HG03045 (cell line): Measurements from ENCODE around the gene EML6.
"Not testable (repeated sequence)": the region's sequence is repeated elsewhere in the genome, so short reads cannot be mapped to it uniquely, and the experiment has no call there.

Experiments
- ATAC-seq: cut with Tn5 transposase; IDR thresholded peaks from one replicate; pipeline ENCODE4 v1.9.1; 2021; ENCODE audit warnings: mild to moderate bottlenecking, moderate library complexity; ENCODE audit not compliant: unreplicated experiment

Gene EML6

GRCh38 chr2:54839461-54840255 is 116.2 kb downstream of the EML6 start:
- no peak for ATAC-seq

DNA sequence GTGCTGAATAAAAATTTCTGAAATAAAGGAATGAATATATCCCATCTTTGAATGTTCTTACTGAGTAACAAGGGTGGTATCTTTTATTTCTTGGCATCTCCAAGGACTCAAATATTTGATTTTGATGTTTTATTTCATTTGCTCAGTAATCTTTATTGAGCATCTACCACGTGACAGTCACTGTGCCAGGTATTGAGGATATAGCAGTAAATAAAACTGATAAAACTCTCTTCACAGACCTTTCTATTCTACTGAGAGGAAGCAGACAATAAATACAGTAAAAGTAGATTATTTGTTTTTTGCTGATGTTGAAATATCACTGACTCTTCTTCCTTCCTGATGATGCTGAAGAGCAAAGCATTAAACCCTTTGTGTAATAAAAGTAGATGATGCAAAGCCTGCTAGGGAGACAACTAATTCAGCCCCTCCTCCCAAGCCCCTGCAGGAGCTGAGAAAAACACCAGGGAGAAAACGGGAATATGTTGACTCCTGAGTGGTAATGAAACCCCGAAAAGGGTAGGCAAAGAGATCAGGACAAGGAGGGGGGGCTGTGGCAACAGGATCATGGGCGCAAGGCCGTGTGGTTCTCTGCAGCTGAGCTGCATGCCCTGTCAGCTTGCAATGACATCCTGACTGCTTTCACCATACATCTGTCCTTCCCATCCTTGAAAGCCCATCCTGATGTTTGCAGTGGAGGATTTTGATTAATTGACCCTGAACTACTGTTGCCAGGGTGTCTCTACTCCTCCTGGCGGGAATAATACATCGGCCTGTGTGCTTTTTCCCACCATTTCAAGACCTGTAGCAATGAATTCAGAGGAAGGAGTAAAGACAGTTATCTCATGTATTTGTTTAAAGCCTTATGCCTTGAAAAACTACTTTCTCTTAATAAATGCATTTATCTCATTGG is 117.4 kb downstream of the EML6 start:
- no peak for ATAC-seq

DNA sequence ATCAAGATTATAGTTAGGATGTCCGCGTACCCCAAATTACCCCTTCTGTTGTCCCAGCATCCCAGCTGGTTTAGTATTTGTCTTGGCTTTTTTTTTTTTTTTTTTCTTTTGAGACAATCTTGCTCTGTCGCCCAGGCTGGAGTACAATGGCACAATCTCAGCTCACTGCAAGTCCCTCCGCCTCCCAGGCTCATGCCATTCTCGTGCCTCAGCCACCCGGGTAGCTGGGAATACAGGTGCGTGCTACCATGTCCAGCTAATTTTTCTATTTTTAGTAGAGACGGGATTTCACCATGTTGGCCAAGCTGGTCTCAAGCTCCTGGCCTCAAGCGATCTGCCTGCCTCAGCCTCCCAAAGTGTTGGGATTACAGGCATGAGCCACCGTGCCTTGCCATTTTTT is 118.0 kb downstream of the EML6 start:
- not testable (repeated sequence) for ATAC-seq

DNA sequence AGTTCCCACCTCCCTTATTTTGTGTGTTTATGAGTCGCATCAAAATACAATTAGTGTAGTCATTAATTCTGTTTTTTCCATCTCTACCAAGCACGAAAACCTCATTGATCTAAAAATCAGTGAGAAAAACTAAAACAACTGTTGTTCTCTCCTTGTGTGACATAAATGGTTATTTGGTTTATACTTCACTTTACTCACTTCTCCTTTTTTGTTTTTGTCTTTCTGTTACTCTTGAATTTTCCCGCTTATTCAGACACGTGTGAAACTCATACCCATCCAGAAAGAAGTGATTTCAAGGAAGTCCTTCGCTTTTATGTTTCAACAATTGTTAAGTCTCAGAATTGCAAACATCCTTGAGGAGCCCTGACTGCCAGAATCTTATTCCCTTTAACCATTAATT is 121.6 kb downstream of the EML6 start:
- no peak for ATAC-seq

- no peak for ATAC-seq
Observed at GRCh38 chr2:54845514-54845913, 122.1 kb downstream of the EML6 start.

DNA sequence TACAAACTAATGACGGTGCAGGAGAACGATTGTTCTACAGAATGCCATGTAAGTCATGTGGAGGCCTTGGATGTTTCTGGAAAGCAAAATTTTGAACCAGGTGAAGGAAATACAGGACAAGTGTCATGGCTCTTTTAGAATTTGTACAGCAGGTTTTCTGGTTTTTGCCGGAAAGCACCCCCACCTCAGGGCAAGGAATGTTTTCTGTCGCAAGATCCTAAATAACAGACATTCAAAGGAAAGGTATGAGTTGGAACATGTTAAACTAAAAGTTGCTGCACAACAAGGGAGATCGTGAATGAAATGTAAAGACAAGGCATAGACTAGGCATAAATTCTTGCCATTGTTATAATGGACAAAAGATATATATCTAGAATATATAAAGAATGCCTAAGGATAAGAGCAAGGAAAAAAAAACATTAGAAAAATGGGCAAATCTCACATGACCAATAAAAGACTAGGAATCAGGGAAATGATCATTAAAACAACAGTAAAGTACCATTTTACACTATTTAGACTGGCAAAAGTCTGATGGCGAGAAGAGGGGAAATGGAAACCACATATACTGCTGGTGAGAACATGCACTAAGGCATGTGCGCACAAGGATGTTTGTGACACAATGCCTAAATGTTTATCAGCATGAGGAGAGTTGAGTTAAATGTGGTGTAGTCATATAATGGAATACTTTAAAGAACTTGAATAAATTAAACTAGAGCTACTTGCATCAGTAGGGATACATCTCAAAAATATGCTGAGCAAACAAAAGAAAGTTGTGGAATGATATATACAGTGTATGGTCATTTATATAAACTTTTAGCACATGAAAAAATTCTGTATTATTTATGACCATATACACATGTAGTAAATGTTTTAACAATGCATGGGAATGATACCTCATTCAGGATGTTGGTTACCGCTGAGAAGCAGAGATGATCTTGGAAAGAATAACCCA is 127.0 kb downstream of the EML6 start:
- no peak for ATAC-seq

DNA sequence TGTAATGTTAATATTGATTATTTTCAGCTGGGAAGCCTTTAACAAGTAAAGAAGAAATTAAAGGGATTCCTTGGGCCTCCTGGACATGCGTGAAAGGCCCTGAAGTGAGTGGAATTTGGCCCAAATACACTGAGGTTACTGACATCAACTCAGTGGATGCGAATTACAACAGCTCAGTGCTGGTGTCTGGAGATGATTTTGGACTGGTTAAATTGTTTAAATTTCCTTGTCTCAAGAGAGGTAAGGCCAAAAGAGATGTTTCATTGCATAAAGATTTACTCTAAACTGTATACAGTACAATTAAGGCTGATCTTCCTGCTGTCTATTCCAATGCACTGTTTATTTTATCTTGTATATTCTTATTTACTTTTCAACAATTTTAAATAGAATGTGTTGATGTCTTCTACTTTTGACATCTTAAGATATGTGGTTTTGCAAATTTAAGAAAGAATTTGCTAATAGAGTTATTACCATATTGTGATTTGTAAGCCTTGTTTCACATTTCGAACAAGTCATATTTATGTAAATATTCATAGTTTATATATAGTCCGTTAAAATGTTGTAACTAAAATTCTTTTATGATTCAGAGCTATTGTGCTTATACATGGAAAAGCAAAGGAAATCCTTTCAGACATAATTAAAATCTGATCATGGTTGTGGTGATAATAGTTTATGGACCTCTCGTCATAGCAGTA is 130.3 kb downstream of the EML6 start:
- ATAC-seq: no peak

GRCh38 chr2:54855434-54855833 is 132.0 kb downstream of the EML6 start:
- ATAC-seq: no peak

DNA sequence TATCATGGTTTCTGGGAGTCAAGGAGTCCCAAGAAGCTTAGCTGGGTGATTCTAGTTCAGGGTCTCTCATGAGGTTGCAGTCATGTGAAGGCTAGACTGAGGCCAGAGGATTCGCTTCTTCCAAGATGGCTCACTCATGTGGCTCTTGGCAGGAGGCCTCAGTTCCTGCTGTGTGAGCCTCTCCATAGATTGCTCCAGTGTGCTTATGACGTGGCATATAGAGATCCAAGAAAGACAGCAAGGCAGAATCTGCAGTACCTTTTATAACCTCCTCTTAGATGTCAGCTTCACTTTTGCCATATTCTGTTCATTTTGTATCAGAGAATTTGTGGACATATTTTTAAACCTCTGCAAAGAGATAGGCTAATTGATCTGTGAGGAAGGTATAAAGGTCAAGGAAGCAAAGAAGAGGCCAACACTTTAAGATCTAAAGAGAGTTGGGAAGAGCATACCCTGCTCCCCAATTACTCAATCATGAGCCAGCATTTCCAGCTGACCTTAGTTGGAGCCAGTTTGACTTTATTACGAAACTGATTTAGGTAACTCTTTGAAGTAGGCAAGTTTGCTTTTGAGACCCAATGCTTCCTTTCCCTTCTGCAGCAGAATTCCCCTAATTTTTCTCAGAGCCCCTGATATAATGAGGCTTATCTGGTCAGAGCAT is 134.7 kb downstream of the EML6 start:
- ATAC-seq: no peak

DNA sequence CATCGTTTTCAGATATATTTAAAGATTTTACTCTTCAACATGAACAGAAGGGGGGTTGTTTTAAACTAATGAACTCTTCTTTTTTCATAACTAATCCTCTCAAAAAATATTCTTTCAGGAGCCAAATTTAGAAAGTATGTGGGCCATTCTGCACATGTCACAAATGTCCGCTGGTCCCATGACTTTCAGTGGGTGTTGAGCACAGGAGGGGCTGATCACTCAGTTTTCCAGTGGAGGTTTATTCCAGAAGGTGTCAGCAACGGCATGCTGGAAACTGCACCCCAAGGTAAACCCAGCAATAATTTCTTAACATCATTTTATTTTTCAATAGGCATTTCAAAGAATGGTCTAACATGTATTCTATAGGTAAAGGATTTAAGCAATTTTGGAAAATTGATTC is 136.0 kb downstream of the EML6 start:
- no peak for ATAC-seq

- ATAC-seq: no peak
Observed at GRCh38 chr2:54859997-54860701, 136.7 kb downstream of the EML6 start.

DNA sequence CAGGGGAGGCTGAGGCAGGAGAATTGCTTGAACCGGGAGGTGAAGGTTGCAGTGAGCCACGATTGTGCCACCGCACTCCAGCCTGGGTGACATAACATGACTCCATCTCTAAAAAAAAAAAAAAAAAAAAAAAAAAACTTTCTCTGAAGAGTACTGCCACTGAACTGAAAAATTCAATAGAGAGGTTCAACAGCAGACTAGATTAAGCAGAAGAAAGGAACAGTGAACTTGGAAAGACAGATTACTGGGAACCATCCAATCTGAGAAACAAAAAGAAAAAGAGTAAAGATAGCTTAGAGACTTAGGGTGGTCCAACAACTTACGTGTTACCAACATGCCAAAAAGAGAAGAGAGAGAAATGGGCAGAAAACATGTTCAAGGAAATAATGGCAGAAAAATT is 138.8 kb downstream of the EML6 start:
- ATAC-seq: no peak

DNA sequence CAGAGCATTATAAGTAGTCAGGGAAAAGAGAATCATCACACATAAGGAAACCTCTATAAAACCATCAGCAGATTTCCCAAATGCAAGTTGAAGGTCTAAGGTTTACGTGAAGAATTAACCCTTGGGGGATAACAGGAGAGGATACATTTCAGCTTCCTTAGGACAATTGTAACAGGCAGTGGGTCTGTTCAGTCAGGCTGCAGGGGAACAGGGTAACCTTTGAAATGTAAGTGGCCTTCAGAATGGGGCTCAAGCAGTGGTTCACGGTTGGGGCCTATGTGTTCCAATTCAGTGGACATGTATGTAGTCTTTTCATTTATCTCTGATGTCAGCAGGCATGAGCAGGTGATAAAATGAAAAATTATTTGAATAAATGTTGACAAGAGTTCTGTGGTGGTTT is 139.3 kb downstream of the EML6 start:
- ATAC-seq: no peak

GRCh38 chr2:54863660-54864059 is 140.2 kb downstream of the EML6 start:
- ATAC-seq: no peak

DNA sequence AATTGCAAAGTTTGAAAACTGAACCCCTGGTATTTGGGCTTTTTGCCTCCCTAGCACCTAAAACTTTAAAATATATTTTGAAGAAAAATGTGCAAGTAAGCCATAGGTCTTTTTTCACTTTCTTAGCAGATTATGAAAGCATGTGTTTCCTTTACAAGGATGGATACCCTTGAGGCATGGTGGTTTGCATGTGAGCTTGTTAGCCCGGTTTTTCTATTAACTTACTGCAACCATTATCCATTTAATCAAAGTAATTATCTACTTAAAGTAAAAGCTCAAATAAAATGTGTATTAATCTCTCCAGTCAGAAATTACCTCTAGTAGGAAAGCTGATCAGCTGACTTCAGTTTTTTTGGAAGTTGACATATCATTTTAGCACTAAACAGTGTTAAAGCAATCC is 140.6 kb downstream of the EML6 start:
- no peak for ATAC-seq

DNA sequence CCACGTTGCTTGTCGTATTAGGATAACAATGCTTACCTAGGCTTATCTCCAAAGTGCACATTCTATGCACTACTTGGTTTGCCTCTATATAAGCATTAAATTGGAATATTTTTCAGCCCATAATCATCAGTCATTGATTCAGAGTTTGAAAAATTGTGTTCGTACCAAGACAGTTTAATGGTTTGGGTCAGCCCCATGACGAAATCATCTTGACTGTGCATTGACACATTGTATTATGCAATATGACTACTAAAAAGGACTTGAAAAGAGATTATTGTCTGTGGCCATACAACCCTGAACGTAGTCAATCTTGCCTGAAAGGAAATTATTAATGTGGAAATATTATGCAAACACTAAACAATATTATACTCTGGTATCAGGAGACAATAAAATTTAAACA is 141.3 kb downstream of the EML6 start:
- ATAC-seq: no peak

DNA sequence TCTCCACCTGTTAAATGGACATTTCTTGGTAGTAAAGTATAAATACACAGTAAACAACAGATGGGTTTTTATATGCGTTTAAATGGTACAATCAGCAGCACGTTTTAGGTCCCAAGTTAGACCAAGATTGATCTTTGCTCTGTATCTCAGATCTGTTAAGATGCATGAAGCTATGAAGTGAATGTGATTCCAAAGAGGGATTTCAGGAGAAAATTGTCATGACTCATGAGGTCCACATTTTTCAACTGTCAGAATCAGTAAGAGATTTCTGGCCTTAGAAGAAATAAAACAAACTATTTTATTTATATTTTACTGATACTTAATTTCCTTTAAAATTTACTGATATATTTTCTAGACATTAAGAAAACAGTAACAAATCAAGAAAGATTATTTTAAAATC is 142.7 kb downstream of the EML6 start:
- no peak for ATAC-seq

GRCh38 chr2:54866868-54867267 is 143.4 kb downstream of the EML6 start:
- peak; percentile 75 for ATAC-seq

- peak; percentile 42 for ATAC-seq
Observed at GRCh38 chr2:54867457-54867856, 144.0 kb downstream of the EML6 start.
